Endothelial cell (in vitro differentiated cells): ENCODE data around the gene KNDC1. TPM values are rescaled to one million over a fixed set of nuclear protein-coding genes. Genes with fewer than 3 reads are reported as not detected.

Experiments
- DNase-seq: peaks from one replicate; pipeline ENCODE4 v3.0.0; 2021; ENCODE audit warnings: low spot score
- H3K27ac Mint-ChIP-seq: one replicate; pipeline ENCODE4 v1.8.0; 2021; ENCODE audit warnings: mixed read lengths, inconsistent platforms; ENCODE audit not compliant: unreplicated experiment
- H3K27me3 Mint-ChIP-seq: one replicate; pipeline ENCODE4 v1.8.0; 2021; ENCODE audit warnings: mild to moderate bottlenecking, moderate library complexity, mixed read lengths, inconsistent platforms; ENCODE audit not compliant: unreplicated experiment
- H3K36me3 Mint-ChIP-seq: one replicate; pipeline ENCODE4 v1.8.0; 2021; ENCODE audit warnings: mild to moderate bottlenecking, low read depth, mixed read lengths, inconsistent platforms; ENCODE audit not compliant: unreplicated experiment
- H3K4me1 Mint-ChIP-seq: one replicate; pipeline ENCODE4 v1.8.0; 2021; ENCODE audit warnings: mild to moderate bottlenecking, mixed read lengths, inconsistent platforms; ENCODE audit not compliant: unreplicated experiment
- H3K4me3 Mint-ChIP-seq: one replicate; pipeline ENCODE4 v1.8.0; 2021; ENCODE audit warnings: mild to moderate bottlenecking, mixed read lengths, inconsistent platforms; ENCODE audit not compliant: unreplicated experiment
- H3K9me3 Mint-ChIP-seq: one replicate; pipeline ENCODE4 v1.8.0; 2021; ENCODE audit warnings: mixed read lengths, inconsistent platforms; ENCODE audit not compliant: unreplicated experiment
- total RNA-seq: library from RNA; stranded (reverse); fragmentation: NEBNext Ultra II Directional; extraction: Animal tissue kit (Norgen Biotek cat#: 25700); gene quantifications from one replicate; pipeline ENCODE4 v1.2.1, GENCODE V29; 2021; ENCODE audit not compliant: unreplicated experiment
- TF ChIP-seq, protein P1 (sequence below): fragments of 200-600 bp; sonication (generic); IDR thresholded peaks from one replicate; pipeline ENCODE4 v1.5.0; 2021; ENCODE audit warnings: antibody characterized with exemption; ENCODE audit not compliant: unreplicated experiment

KNDC1 gene
- total RNA-seq, 1 donor from 2014 or later, result 1.3 TPM

- TF ChIP-seq, protein P1, sequence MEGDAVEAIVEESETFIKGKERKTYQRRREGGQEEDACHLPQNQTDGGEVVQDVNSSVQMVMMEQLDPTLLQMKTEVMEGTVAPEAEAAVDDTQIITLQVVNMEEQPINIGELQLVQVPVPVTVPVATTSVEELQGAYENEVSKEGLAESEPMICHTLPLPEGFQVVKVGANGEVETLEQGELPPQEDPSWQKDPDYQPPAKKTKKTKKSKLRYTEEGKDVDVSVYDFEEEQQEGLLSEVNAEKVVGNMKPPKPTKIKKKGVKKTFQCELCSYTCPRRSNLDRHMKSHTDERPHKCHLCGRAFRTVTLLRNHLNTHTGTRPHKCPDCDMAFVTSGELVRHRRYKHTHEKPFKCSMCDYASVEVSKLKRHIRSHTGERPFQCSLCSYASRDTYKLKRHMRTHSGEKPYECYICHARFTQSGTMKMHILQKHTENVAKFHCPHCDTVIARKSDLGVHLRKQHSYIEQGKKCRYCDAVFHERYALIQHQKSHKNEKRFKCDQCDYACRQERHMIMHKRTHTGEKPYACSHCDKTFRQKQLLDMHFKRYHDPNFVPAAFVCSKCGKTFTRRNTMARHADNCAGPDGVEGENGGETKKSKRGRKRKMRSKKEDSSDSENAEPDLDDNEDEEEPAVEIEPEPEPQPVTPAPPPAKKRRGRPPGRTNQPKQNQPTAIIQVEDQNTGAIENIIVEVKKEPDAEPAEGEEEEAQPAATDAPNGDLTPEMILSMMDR, result no peak
- Mint-ChIP-seq H3K4me1 (no peaks in the 10 kb centered on the region), H3K27ac (no peak overlapping the region), H3K27me3 (peaks cover 7% of the 10 kb centered on the region), H3K4me3 (no peak overlapping the region), H3K36me3 (no peaks in the 10 kb centered on the region), H3K9me3 (no peaks in the 10 kb centered on the region)
- DNase-seq, result no peak
Measured at GRCh38 chr10:133207627-133208026, 47.6 kb downstream of the KNDC1 start.

DNA sequence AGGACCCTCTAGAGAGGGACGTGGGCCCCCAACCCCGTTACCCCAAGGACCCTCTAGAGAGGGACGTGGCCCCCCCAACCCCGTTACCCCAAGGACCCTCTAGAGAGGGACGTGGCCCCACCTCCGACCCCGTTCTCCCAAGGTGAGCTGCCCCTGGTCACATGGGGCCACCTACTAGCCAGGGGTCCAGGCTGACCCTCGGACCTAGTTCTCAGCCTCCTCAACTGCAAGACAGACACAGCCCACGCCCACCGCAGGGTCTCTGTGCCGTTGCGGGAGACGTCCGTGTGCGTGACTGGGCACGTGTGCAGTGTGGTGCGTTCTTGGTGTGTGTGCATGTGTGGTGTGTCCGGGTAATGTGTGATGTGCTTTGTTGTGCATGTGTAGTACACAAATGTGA is 48.4 kb downstream of the KNDC1 start:
- no peaks in the 10 kb centered on the region for H3K9me3 Mint-ChIP-seq
- H3K27me3 Mint-ChIP-seq, result peaks cover 7% of the 10 kb centered on the region
- H3K4me3 Mint-ChIP-seq, result no peak overlapping the region
- no peak overlapping the region for H3K27ac Mint-ChIP-seq
- H3K4me1 Mint-ChIP-seq, result no peaks in the 10 kb centered on the region
- TF ChIP-seq, protein P1, result no peak
- H3K36me3 Mint-ChIP-seq, result no peaks in the 10 kb centered on the region
- no peak for DNase-seq

DNA sequence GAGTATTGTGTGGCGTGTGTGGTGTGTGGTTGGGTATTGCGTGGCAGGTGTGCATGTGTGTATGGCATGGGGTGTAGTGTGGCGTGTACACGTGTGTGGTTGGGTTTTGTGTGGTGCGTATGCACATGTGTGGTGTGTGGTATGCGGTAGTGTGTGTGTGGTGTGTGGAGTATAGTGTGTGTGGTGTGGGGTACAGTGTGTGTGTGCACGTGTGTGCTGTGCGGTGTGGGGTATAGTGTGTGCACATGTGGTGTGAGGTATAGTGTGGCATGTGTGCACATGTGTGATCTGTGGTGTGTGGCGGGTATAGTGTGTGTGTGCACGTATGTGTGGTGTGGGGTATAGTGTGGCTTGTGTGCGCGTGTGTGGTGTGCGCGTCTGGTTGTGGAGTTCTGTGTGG is 49.1 kb downstream of the KNDC1 start:
- Mint-ChIP-seq H3K36me3 (no peaks in the 10 kb centered on the region), H3K4me3 (no peak overlapping the region), H3K27ac (no peak overlapping the region), H3K4me1 (no peaks in the 10 kb centered on the region), H3K27me3 (peaks cover 5% of the 10 kb centered on the region), H3K9me3 (no peaks in the 10 kb centered on the region)
- TF ChIP-seq, protein P1, result no peak
- DNase-seq, result no peak

GRCh38 chr10:133209641-133210040 is 49.6 kb downstream of the KNDC1 start:
- H3K9me3 Mint-ChIP-seq, result no peaks in the 10 kb centered on the region
- H3K4me3 Mint-ChIP-seq, result no peak overlapping the region
- H3K27me3 Mint-ChIP-seq, result peaks cover 5% of the 10 kb centered on the region
- no peak for DNase-seq
- no peaks in the 10 kb centered on the region for H3K36me3 Mint-ChIP-seq
- H3K27ac Mint-ChIP-seq, result no peak overlapping the region
- no peaks in the 10 kb centered on the region for H3K4me1 Mint-ChIP-seq
- TF ChIP-seq, protein P1, result no peak

DNA sequence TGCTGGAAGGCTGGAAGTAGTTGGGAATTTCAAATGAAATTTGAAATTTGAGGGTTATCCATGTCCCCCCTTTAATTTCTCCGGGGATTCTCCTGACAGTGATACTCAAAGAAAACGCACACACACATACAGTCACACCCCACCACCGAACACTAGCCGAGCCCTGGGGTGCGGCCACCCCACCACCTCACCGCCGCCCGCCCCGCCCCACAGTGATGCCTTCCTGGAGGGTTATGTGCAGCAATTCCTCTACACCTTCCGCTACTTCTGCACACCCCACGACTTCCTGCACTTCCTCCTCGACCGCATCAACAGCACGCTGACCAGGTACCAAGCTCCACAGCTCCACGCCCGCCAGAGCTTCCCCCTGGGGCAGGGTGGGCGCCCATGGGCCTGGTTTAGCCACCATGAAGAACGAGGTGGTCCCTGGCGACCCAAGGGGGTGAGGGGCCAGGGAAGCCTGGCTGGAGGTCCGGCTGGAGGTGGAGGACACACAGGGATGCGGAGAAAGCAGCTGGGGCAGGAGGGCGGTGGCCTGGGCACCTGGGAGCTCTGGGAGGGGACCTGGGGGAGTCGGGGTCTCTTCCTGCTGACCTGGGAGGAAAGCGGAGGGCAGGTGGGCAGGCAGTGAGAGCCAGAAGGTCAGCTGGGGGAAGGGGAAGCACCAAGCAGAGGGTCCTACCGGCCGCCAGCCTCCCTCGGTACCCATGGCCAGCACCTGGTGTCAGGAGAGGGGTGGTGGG is 50.5 kb downstream of the KNDC1 start:
- Mint-ChIP-seq H3K27ac (no peak overlapping the region), H3K27me3 (peaks cover 9% of the 10 kb centered on the region), H3K4me1 (no peaks in the 10 kb centered on the region), H3K4me3 (no peak overlapping the region), H3K9me3 (no peaks in the 10 kb centered on the region), H3K36me3 (no peaks in the 10 kb centered on the region)
- no peak for DNase-seq
- TF ChIP-seq, protein P1, result no peak
